Activated naive CD8-positive, alpha-beta T cell (primary cell): ENCODE measurements around the gene TCEAL3.
"Not testable (repeated sequence)": the region's sequence is repeated elsewhere in the genome, so short reads cannot be mapped to it uniquely, and the experiment has no call there.

Source experiments
- H3K27ac Mint-ChIP-seq: one replicate; pipeline ENCODE4 v1.8.0; 2021; ENCODE audit warnings: mixed read lengths
- H3K27me3 Mint-ChIP-seq: one replicate; pipeline ENCODE4 v1.8.0; 2021; ENCODE audit warnings: mixed read lengths
- H3K36me3 Mint-ChIP-seq: one replicate; pipeline ENCODE4 v1.8.0; 2021; ENCODE audit warnings: mixed read lengths
- H3K4me1 Mint-ChIP-seq: one replicate; pipeline ENCODE4 v1.8.0; 2021; ENCODE audit warnings: low read depth, mixed read lengths
- H3K4me3 Mint-ChIP-seq: one replicate; pipeline ENCODE4 v1.8.0; 2021; ENCODE audit warnings: mild to moderate bottlenecking, mixed read lengths
- H3K9me3 Mint-ChIP-seq: one replicate; pipeline ENCODE4 v1.8.0; 2021; ENCODE audit warnings: low read depth, mixed read lengths

Gene TCEAL3

DNA sequence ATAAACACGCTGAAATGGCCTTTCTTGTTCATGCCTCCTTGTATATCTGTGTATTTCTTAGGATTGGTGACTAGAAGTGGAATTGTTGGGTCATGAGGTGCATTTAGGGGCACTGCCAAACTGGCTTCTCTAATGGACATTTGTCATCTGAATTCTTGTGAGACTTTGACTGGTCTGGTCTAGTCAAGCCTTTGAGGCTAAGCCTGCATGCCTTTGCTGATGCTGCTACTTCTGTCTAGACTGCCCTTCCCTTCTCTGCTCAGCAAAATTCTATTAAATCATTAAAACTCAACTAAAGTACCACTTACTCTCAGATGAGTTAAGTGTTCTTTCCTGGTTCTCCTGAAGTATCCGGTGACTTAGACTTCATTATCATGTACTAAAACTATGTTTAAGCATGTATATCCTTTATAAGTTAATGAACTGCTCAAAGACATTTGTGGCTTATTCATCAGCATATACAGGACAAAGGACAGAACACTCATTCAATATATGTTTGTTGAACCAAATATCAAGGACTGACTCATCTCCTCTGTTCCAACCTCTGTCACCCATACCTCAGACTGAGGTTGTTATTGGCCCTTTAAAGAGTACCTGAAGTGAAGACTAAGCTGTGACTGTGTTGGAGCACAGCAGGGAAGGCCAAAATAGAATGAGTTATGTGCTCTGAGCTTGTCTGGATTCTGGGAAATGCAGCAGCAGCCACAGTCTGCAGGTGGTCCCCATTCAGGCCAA is 30.0 kb downstream of the TCEAL3 start:
- Mint-ChIP-seq H3K27ac (no peak overlapping the region), H3K36me3 (no peaks in the 10 kb centered on the region), H3K27me3 (peaks cover 3% of the 10 kb centered on the region), H3K4me3 (no peak overlapping the region), H3K9me3 (no peaks in the 10 kb centered on the region), H3K4me1 (no peaks in the 10 kb centered on the region)

DNA sequence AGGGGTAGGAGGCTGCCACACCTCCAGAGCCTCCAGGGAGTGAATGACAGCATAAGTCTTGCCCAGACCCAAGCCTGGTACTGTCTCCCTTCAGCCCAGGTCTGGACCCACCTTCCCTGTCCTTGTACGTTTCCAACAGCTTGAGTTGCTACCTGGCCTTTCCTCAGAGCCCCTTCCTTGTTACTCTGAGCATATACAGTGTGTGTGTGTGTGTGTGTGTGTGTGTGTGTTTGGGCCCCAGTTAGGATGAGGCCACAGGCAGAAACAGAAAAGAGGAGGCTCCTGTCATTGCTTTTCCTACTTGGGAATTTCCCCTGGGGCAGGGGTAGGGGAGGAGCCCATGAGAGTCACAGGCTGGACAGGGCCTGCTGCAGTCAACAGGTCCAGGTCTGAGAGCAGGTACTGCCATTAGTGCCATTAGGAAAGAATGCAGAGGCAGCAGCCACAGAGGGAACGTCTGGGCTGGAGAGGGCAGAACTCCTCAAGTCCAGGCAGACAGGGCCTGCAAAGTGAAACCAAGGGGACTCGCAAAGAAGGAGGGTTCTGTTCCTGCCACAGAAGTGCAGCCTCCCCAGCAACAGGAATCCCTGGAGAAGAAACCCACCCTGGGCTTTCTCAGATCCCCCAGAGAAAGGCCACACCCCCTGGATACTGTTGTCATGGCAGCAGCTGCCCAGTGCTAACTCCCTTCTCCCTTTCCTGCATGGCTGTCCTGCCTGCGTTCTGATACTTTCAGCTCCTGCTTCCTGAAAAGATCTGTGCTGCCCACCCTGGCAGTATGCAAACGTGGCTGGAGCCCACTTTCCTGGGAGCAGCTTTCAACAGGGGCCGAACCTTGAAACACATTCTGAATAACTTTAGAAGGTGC is 30.9 kb downstream of the TCEAL3 start:
- H3K4me3 Mint-ChIP-seq, H3K9me3 Mint-ChIP-seq: not testable (repeated sequence)

DNA sequence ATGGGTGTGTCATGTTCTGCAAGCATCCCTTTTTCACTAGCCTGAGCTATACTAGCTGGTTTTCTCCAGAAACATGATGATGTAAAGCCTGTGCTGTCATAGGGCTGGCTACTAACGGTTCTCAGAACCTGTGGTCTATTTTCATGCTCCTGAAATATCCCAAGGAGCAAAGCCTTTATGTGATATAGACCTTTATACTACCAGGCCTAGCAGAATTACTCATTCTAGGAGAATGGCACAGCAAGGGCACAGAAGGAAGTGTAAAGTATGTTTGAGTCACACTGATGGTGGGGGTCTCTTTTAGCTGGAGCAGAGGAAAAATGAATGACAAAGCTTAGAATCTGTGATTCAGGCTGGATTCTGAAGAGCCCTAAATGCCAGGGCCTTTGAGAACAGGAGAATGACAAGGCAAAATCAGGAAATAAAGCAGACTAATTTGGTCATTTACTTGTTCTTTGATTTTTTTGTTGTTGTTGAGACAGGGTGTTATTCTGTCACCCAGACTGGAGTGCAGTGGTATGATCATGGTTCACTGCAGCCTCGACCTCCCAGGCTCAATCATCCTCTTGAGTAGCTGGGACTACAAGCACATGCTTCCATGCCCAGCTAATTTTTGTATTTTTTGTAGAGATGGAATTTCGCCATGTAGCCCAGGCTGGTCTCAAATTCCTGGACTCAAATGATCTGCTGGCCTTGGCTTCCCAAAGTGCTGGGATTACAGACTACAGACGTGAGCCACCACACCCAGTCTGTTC is 32.8 kb downstream of the TCEAL3 start:
- H3K9me3 Mint-ChIP-seq, result no peaks in the 10 kb centered on the region
- no peaks in the 10 kb centered on the region for H3K4me1 Mint-ChIP-seq
- H3K27me3 Mint-ChIP-seq, result peaks cover 3% of the 10 kb centered on the region
- H3K4me3 Mint-ChIP-seq, result no peak overlapping the region
- H3K36me3 Mint-ChIP-seq, result no peaks in the 10 kb centered on the region
- no peak overlapping the region for H3K27ac Mint-ChIP-seq

More for the DNA sequence above, 30.9 kb downstream of the TCEAL3 start:
- not testable (repeated sequence) for H3K36me3 Mint-ChIP-seq, H3K27me3 Mint-ChIP-seq, H3K4me1 Mint-ChIP-seq, H3K27ac Mint-ChIP-seq

DNA sequence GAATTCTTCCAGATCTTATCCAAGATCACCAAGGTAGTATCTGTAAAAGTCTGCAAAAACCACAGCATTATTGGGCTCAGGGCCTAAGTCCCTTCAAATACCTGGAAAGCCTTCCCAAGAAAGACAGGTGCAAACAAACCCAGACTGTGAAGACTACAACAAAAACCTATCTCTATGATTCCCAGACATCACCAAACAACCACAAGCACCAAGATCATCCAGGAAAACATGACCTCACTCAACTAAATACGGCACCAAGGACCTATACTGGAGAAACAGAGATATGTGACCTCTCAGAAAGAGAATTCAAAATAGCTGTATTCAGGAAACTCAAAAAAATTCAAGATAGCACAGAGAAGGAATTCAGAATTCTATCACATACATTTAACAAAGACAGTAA is 36.4 kb downstream of the TCEAL3 start:
- Mint-ChIP-seq H3K27me3 (peaks cover 3% of the 10 kb centered on the region), H3K4me3 (no peak overlapping the region), H3K36me3 (no peaks in the 10 kb centered on the region), H3K4me1 (no peaks in the 10 kb centered on the region), H3K9me3 (no peaks in the 10 kb centered on the region), H3K27ac (no peak overlapping the region)

DNA sequence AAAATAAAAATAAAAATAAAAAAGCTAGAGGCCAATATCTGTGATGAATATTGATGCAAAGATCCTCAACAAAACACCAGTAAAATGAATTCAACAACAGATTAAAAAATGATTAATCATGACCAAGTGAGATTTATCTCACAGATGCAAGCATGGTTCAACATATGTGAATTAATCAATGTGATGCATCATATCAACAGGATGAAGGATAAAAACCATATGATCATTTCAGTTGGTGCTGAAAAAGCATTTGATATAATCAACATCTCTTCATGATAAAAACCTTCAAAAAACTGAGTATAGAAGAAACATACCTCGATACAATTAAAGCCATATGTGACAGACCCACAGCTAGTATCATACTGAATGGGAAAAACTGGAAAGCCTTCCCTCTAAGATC is 39.9 kb downstream of the TCEAL3 start:
- no peaks in the 10 kb centered on the region for H3K36me3 Mint-ChIP-seq
- H3K4me3 Mint-ChIP-seq, result no peak overlapping the region
- no peaks in the 10 kb centered on the region for H3K27me3 Mint-ChIP-seq

DNA sequence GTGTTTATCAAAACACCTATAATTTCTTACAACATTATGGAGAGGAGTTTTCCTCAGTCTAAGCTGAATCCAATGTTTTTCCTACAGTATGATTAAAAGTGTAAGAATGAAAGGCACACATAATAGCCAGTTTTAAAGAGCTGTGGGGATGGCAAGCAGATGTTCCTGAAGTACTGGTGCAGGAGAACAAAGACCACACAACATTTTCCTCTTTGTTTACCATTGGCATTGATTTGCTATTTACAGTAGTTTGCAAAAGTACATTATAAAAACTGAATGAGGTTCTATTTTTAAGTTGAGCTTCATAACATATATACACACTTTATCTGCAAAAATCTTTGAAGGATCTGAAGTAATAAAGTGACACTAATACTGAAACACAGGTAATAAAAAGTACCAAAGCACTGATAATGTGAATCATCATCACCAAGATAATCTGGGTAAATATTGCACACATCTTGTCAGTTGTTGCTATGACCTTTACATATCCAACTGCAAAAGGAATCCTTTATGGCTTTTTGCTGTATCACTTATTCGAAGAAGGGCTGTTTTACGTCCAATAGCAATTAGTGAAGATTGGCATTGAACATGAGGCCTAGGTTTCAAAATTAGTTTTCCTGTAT is 43.5 kb downstream of the TCEAL3 start:
- Mint-ChIP-seq H3K27me3 (no peaks in the 10 kb centered on the region), H3K36me3 (no peaks in the 10 kb centered on the region), H3K27ac (no peak overlapping the region), H3K9me3 (no peaks in the 10 kb centered on the region), H3K4me1 (peaks cover 3% of the 10 kb centered on the region), H3K4me3 (no peak overlapping the region)

More for the DNA sequence above, 39.9 kb downstream of the TCEAL3 start:
- Mint-ChIP-seq H3K4me1 (no peaks in the 10 kb centered on the region), H3K27ac (no peak overlapping the region), H3K9me3 (no peaks in the 10 kb centered on the region)

DNA sequence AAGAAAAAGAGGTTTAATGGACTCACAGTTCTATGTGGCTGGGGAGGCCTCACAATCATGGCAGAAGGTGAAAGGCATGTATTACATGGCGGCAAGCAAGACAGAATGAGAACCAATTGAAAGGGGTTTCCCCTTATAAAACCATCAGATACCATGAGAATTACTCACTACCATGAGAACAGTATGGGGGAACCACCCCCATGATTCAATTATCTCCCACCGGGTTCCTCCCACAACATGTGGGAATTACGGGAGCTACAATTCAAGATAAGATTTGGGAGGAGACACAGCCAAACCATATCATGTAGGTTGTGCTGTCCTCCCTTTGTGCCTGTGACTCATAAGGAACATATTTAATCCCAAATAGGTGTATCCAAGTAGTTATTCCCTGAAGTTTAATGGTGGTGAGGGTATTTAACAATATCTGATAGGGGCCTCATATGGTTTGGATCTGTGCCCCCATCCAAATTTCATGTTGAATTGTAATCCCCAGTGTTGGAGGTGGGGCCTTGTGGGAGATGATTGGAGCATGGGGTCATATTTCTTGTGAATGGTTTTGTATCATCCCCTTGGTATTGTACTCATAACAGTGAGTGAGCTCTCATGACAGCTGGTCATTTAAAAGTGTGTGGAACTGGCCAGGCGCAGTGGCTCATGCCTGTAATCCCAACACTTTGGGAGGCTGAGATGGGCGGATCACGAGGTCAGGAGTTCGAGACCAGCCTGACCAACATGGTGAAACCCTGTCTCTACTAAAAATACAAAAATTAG is 47.7 kb downstream of the TCEAL3 start:
- H3K9me3 Mint-ChIP-seq, H3K27ac Mint-ChIP-seq, H3K27me3 Mint-ChIP-seq, H3K4me1 Mint-ChIP-seq, H3K36me3 Mint-ChIP-seq, H3K4me3 Mint-ChIP-seq: not testable (repeated sequence)

DNA sequence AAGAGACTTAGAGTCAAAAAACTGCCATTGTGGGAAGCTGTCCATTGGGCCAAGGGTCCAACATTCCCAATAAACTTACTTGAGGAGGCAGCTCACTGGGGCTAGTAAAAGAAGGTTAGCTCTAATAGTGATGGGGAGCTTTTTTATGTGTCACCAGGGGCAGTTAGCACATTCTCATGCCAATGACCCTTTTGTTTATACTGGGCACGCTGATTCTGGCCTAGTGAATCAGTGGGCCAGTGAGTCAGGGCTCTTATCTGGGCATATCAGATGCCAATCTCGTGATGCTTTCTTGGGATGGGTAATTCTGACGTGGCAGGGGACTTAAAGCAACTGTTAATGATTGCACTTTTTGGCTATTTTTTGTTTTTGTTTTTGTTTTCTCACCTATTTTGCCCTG is 48.9 kb downstream of the TCEAL3 start:
- no peaks in the 10 kb centered on the region for H3K36me3 Mint-ChIP-seq
- peaks cover 6% of the 10 kb centered on the region for H3K4me1 Mint-ChIP-seq
- H3K4me3 Mint-ChIP-seq, result no peak overlapping the region
- H3K27ac Mint-ChIP-seq, result no peak overlapping the region
- peaks cover 2% of the 10 kb centered on the region for H3K27me3 Mint-ChIP-seq
- no peaks in the 10 kb centered on the region for H3K9me3 Mint-ChIP-seq

DNA sequence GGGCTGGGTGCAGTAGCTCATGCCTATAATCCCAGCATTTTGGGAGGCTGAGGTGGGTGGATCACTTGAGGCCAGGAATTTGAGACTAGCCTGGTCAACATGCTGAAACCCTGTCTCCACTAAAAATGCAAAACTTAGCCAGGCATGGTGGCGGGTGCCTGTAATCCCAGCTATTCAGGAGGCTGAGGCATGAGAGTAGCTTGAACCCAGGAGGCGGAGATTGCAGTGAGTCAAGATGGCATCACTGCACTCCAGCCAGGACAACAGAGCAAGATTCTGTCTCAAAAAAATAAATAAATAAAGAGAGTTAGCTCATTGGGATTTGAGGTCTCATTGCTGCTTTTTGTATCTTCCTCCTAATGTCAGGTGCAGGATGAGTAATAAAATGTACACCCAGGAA is 49.3 kb downstream of the TCEAL3 start:
- not testable (repeated sequence) for H3K9me3 Mint-ChIP-seq, H3K36me3 Mint-ChIP-seq, H3K27ac Mint-ChIP-seq, H3K4me1 Mint-ChIP-seq, H3K27me3 Mint-ChIP-seq, H3K4me3 Mint-ChIP-seq

DNA sequence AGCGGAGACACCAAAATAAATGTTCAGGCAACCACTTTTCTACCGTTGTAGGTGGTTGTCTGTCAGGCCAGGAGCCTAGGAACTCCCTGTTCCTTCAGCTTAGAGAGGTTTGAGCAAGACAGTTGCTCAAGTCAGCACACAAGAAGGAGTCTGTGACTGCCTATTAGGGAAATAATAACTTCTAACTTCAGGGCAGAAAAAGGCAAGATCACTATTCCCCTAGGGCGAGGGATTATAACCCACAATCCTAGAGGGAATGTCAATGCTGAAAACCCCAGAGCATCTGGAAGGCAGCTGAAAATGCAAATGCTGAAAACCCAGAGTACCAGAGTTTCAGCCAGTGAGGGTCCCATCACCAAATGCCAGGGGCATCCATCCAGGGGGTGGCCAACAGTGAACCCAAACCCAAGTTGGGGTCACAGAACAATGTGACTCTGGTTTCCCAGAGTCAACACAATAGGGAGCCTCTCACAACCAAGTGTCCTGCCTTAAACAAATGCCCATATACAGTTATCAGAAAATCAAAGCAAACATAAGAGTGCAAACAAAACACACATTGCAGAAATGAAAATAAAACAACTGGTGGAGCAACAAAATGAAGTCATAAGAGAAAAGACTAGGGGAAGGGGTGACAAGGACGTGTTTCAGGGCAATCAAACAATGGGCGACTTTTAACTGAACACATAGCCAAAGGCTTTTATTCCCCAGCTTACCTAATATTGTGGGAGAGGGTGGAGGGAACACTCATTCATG is 51.1 kb downstream of the TCEAL3 start:
- Mint-ChIP-seq H3K27ac (no peak overlapping the region), H3K4me1 (peaks cover 6% of the 10 kb centered on the region), H3K36me3 (no peaks in the 10 kb centered on the region), H3K9me3 (no peaks in the 10 kb centered on the region), H3K27me3 (peaks cover 2% of the 10 kb centered on the region), H3K4me3 (no peak overlapping the region)

DNA sequence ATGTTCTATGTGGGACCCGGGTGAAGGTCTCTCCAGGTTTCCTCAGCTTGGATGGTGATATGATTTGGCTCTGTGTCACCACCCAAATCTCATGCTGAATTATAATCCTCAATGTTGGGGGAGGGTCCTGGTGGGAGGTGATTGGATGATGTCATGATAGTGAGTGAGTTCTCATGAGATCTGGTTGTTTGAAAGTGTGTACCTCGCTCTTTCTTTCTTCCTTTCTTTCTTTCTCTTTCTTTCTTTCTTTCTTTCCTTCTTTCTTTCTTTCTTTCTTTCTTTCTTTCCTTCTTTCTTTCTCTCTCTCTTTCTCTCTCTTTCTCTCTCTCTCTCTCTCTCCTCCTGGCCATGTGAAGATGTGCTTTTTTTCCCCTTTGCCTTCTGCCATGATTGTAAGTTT is 51.7 kb downstream of the TCEAL3 start:
- H3K4me3 Mint-ChIP-seq, H3K27ac Mint-ChIP-seq, H3K4me1 Mint-ChIP-seq, H3K36me3 Mint-ChIP-seq, H3K27me3 Mint-ChIP-seq, H3K9me3 Mint-ChIP-seq: not testable (repeated sequence)
